Right lobe of liver (tissue), 4 donors: ENCODE data around the gene RSRC1.

Experiments used
- CTCF ChIP-seq, 4 donors: fragments of 200-600 bp in 3 of 4; fragments of 450-650 bp in 1 of 4; IDR thresholded peaks; one replicate each; pipeline versions ENCODE4 v1.5.1 to v1.8.0; 2016 to 2022; ENCODE audit warnings: antibody characterized with exemption in 4 of 4, mild to moderate bottlenecking in 2 of 4
- POLR2A ChIP-seq: fragments of 450-650 bp; IDR thresholded peaks from one replicate; pipeline ENCODE4 v1.6.1; 2017; ENCODE audit warnings: antibody characterized with exemption, mild to moderate bottlenecking
- donor health status: DM: no; HTN: no; CAD: no.
- donor health status: DM: no; HTN: no; CAD: no.
- donor health status: DM: no; HTN: yes; CAD: no.

DNA sequence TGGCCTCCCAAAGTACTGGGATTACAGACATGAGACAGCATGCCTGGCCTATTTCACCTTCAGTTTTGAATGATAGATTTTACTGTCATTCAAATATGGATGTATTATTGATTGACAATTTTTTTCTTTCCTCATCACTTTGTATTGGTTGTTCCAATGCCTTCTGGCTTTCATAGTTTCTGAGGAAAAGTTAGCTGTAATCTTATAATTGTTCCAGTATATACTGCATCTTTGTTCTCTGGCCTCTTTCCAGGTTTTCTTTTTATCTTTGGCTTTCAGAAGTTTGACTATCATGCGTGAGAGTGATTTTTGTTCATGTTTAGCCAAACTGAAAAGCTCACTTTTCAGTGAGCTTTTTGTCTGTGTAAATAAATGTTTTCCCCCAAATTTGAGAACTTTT, 157.1 kb downstream of the RSRC1 start:
- TF ChIP-seq CTCF (IDR thresholded peaks at IDR 0.05) (no peak), POLR2A (no peak)
